IMR-90 (cell line): ENCODE data around the gene PILRA. TPM values are rescaled to one million over a fixed set of nuclear protein-coding genes. Genes with fewer than 3 reads are reported as not detected.

Source experiments
- ATAC-seq: fragments of 200-7000 bp; cut with Tn5 transposase; 2 replicates; pipeline ENCODE4 v1.9.1; 2020; ENCODE audit warnings: low read depth, mild to moderate bottlenecking, moderate library complexity
- BruUV-seq: library from RNA; stranded (reverse); fragments of 400-500 nt; replicated peaks from 2 replicates; lab custom pipeline; 2021; lab: Mats Ljungman, UMichigan
- CTCF ChIA-PET: fragments of 300-600 bp; formaldehyde crosslinking; extraction: SDS; loops from one replicate; lab custom pipeline; 2021; ENCODE audit warnings: antibody characterized with exemption; lab: Yijun Ruan, JAX
- POLR2A ChIA-PET: fragments of 300-600 bp; sonication (Branson Sonifier 250); formaldehyde crosslinking; loops from one replicate; lab custom pipeline; 2022; ENCODE audit warnings: antibody characterized with exemption; ENCODE audit not compliant: unreplicated experiment; lab: Charles Lee
- DNase-seq: peaks from one replicate; pipeline ENCODE4 v3.0.0; 2013
- H2AFZ ChIP-seq: replicated peaks from 2 replicates; pipeline ENCODE3; 2013; ENCODE audit warnings: low read length, mild to moderate bottlenecking; ENCODE audit not compliant: poor library complexity
- H2AK5ac ChIP-seq: 2 replicates; pipeline ENCODE4 v1.6.1; 2013; ENCODE audit warnings: low read depth, low read length, inconsistent platforms
- H2AK9ac ChIP-seq: replicated peaks from 2 replicates; pipeline ENCODE3; 2013; ENCODE audit warnings: mild to moderate bottlenecking, low read depth, low read length, moderate library complexity; ENCODE audit not compliant: poor library complexity
- H2BK120ac ChIP-seq: 2 replicates; pipeline ENCODE4 v1.6.1; 2013; ENCODE audit warnings: low read depth, low read length, inconsistent platforms
- H2BK15ac ChIP-seq: 3 replicates; pipeline ENCODE4 v1.6.1; 2013; ENCODE audit warnings: low read depth, low read length, inconsistent platforms
- H2BK20ac ChIP-seq: 2 replicates; pipeline ENCODE4 v1.6.1; 2013; ENCODE audit warnings: low read depth, mild to moderate bottlenecking, inconsistent platforms, low read length, moderate library complexity
- H2BK5ac ChIP-seq: 2 replicates; pipeline ENCODE4 v1.6.1; 2013; ENCODE audit warnings: mild to moderate bottlenecking, low read depth, low read length, inconsistent platforms; ENCODE audit not compliant: poor library complexity, severe bottlenecking
- H3K14ac ChIP-seq: replicated peaks from 2 replicates; pipeline ENCODE4 v1.6.1; 2013; ENCODE audit warnings: low read depth, low read length, inconsistent platforms
- H3K18ac ChIP-seq: 2 replicates; pipeline ENCODE4 v1.6.1; 2013; ENCODE audit warnings: low read depth, low read length, control low read depth
- H3K23ac ChIP-seq: 2 replicates; pipeline ENCODE4 v1.6.1; 2013; ENCODE audit warnings: low read depth, low read length, inconsistent platforms
- H3K27ac ChIP-seq: 2 replicates; pipeline ENCODE4 v1.5.1; 2013; ENCODE audit warnings: mild to moderate bottlenecking, control low read depth, low read length; ENCODE audit not compliant: insufficient read depth
- H3K27me3 ChIP-seq: 2 replicates; pipeline ENCODE4 v1.6.1; 2013; ENCODE audit warnings: low read length; ENCODE audit not compliant: control insufficient read depth, insufficient read depth
- H3K36me3 ChIP-seq: 2 replicates; pipeline ENCODE4 v1.6.1; 2013; ENCODE audit warnings: low read length, mixed read lengths; ENCODE audit not compliant: control insufficient read depth, insufficient read depth
- H3K4ac ChIP-seq: 2 replicates; pipeline ENCODE4 v1.6.1; 2013; ENCODE audit warnings: low read depth, low read length, inconsistent platforms
- H3K4me1 ChIP-seq: 2 replicates; pipeline ENCODE4 v1.6.1; 2013; ENCODE audit warnings: low read length, mixed read lengths; ENCODE audit not compliant: control insufficient read depth, insufficient read depth
- H3K4me2 ChIP-seq: 2 replicates; pipeline ENCODE4 v1.6.1; 2013; ENCODE audit warnings: low read depth, mild to moderate bottlenecking, control low read depth, low read length, moderate library complexity
- H3K4me3 ChIP-seq: 2 replicates; pipeline ENCODE4 v1.5.1; 2013; ENCODE audit warnings: low read depth, mild to moderate bottlenecking, control low read depth, low read length, moderate library complexity; ENCODE audit not compliant: insufficient read depth
- H3K56ac ChIP-seq: 2 replicates; pipeline ENCODE4 v1.6.1; 2013; ENCODE audit warnings: low read length, inconsistent platforms; ENCODE audit not compliant: insufficient read depth; ENCODE audit errors: extremely low read depth
- H3K79me1 ChIP-seq, 2 experiments: 2 replicates each; pipeline ENCODE4 v1.6.1; 2013; ENCODE audit warnings: low read length in 2 of 2, inconsistent platforms in 1 of 2, low read depth in 1 of 2
- H3K9ac ChIP-seq: 2 replicates; pipeline ENCODE4 v1.6.1; 2013; ENCODE audit warnings: low read depth, low read length, control low read depth
- H3K9me1 ChIP-seq: 2 replicates; pipeline ENCODE4 v1.6.1; 2013; ENCODE audit warnings: low read length, inconsistent platforms; ENCODE audit not compliant: insufficient read depth
- H3K9me3 ChIP-seq: 2 replicates; pipeline ENCODE4 v1.6.1; 2013; ENCODE audit warnings: low read length; ENCODE audit not compliant: control insufficient read depth, insufficient read depth
- H4K20me1 ChIP-seq: 2 replicates; pipeline ENCODE4 v1.6.1; 2013; ENCODE audit warnings: low read length, inconsistent platforms; ENCODE audit not compliant: insufficient read depth
- H4K5ac ChIP-seq: 2 replicates; pipeline ENCODE4 v1.6.1; 2013; ENCODE audit warnings: mild to moderate bottlenecking, low read depth, low read length, control low read depth
- H4K8ac ChIP-seq, 2 experiments: 2 replicates each; pipeline ENCODE4 v1.6.1; 2013; ENCODE audit warnings: low read depth in 2 of 2, low read length in 2 of 2, control low read depth in 1 of 2, inconsistent platforms in 1 of 2
- H4K91ac ChIP-seq: 2 replicates; pipeline ENCODE4 v1.6.1; 2013; ENCODE audit warnings: low read depth, low read length, inconsistent platforms; ENCODE audit not compliant: insufficient read depth
- BHLHE40 ChIP-seq: fragments of 150-350 bp; IDR thresholded peaks from 2 replicates; pipeline ENCODE4 v1.6.1; 2016; ENCODE audit warnings: mild to moderate bottlenecking, low read depth, low read length
- CHD1 ChIP-seq: IDR thresholded peaks from 2 replicates; pipeline ENCODE4 v1.6.1; 2012; ENCODE audit warnings: low read depth, low read length, improper control_type of control experiment
- FOS ChIP-seq: fragments of 150-350 bp; IDR thresholded peaks from 2 replicates; pipeline ENCODE4 v1.6.1; 2016; ENCODE audit warnings: low read depth, low read length
- MAFK ChIP-seq: IDR thresholded peaks from 2 replicates; pipeline ENCODE4 v1.6.1; 2012; ENCODE audit warnings: low read depth, low read length, improper control_type of control experiment
- MAZ ChIP-seq: IDR thresholded peaks from 2 replicates; pipeline ENCODE4 v1.6.1; 2012; ENCODE audit warnings: low read depth, mild to moderate bottlenecking, low read length, improper control_type of control experiment, moderate library complexity, borderline replicate concordance
- MXI1 ChIP-seq: IDR thresholded peaks from 2 replicates; pipeline ENCODE4 v1.6.1; 2012; ENCODE audit warnings: low read depth, mild to moderate bottlenecking, low read length, moderate library complexity, borderline replicate concordance
- NFE2L2 ChIP-seq: fragments of 150-350 bp; IDR thresholded peaks from 2 replicates; pipeline ENCODE4 v1.6.1; 2016; ENCODE audit warnings: low read depth, mild to moderate bottlenecking, low read length
- RAD21 ChIP-seq: IDR thresholded peaks from 2 replicates; pipeline ENCODE4 v1.6.1; 2012; ENCODE audit warnings: low read length, improper control_type of control experiment
- RCOR1 ChIP-seq: IDR thresholded peaks from 2 replicates; pipeline ENCODE4 v1.6.1; 2012; ENCODE audit warnings: mild to moderate bottlenecking, low read length, improper control_type of control experiment; ENCODE audit not compliant: insufficient replicate concordance
- RFX5 ChIP-seq: IDR thresholded peaks from 2 replicates; pipeline ENCODE4 v1.8.0; 2012; ENCODE audit warnings: low read depth, mild to moderate bottlenecking, low read length, moderate library complexity
- SMC3 ChIP-seq: fragments of 150-350 bp; IDR thresholded peaks from 2 replicates; pipeline ENCODE4 v1.6.1; 2016; ENCODE audit warnings: low read depth, mild to moderate bottlenecking, antibody characterized with exemption, low read length, moderate library complexity
- WGBS, 2 experiments: methylation state at CpG; one replicate each; pipeline versions ENCODE4 v1.1.5 to v1.1.7; 2013; ENCODE audit warnings: missing lambda C conversion rate in 2 of 2; ENCODE audit not compliant: insufficient read length in 1 of 2; ENCODE audit errors: extremely low coverage in 2 of 2; 5-methylcytosine and 5-hydroxymethylcytosine counted together
- dilution Hi-C: fragments of 300-500 bp; cut with HindIII; formaldehyde crosslinking; loops from one replicate; pipeline ENCODE4 v1.14.3; 2018; ENCODE audit warnings: low sequenced_read_pairs; ENCODE audit not compliant: unreplicated experiment
- in situ Hi-C: fragments of 300-500 bp; cut with MboI; formaldehyde crosslinking; loops from 3 replicates; pipeline ENCODE4 v1.14.3; 2019; ENCODE audit warnings: low sequenced_read_pairs, inconsistent platforms, mixed read lengths
- intact Hi-C: fragments of 100-400 bp; cut with micrococcal nuclease; formaldehyde crosslinking; loops from 2 replicates; pipeline ENCODE4 v1.10.0; 2022
- polyA plus RNA-seq, 3 experiments: library from polyadenylated mRNA; depleted of rRNA; stranded (reverse); fragments of >200 nt; gene quantifications; 2 replicates each; pipeline ENCODE4 v1.2.3, GENCODE V29; 2012; ENCODE audit warnings: low replicate concordance in 1 of 3
- total RNA-seq: library from RNA; depleted of rRNA; stranded (reverse); fragments of >200 nt; gene quantifications from 2 replicates; pipeline ENCODE4 v1.2.3, GENCODE V29; 2012
- TF ChIP-seq, protein P1 (sequence below): fragments of 150-350 bp; IDR thresholded peaks from 2 replicates; pipeline ENCODE4 v1.6.1; 2016; ENCODE audit warnings: low read depth, mild to moderate bottlenecking, low read length, moderate library complexity, borderline replicate concordance
- TF ChIP-seq, protein P2 (sequence below): conservative IDR thresholded peaks from 2 replicates; pipeline ENCODE4 v1.5.1; 2012; ENCODE audit warnings: mild to moderate bottlenecking, low read depth, low read length, improper control_type of control experiment

The PILRA gene
- total and polyA plus RNA-seq, 2 of the 4 experiments (the other 2 are of a cell fraction), result 0.56 TPM; not detected in 1

DNA sequence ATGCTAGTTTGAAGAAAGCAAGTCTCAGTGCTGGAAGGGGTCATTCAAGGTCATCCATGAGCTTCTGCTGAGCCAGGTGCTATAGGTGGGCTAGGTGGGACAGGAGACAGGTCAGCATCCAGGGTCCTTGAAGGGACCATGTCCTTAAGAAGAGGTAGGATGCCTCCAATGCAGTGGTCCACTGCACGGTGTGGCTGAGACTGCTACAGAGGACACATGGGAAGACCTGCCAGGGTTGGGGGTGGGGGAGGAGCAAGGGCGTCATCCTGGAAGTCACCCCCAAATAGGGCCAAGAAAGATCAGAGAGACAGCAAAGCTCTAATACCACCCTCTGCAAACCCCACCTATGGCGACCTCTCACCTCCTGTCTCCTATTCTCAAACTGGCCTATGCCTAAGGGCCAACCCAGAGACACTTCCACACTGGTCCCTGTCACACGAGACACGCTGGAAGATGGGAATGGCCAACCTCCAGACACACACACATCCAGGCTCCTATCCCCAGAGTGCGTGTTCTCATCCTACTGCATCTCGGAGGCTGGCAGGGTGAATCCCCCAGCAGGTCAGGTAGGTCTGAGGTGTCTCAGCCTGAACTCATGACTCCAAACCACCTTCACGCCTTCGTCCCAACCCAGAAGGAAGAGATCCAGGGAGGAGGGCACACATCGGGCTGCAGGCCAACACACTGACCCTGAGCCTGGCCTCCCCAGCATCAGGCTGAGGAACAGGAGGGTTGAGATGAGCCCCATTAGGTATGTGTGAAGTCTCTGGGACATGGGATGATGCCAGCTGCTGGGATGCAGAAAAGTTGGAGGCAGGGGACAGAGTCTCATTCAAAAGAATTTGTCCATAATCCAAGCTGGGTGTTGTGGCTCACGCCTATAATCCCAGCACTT lies 68.6 kb downstream of the PILRA start:
- in situ Hi-C loops (loop anchor here (25.0 kb wide), 1 partner anchor 670 kb away; no protein-coding TSS in a partner anchor), intact Hi-C loops (no loop called here), dilution Hi-C loops (no loop called here)
- Histone ChIP-seq H3K14ac (no peak overlapping the region), H2AK9ac (peak overlapping the region; percentile 9), H4K8ac (peak overlapping the region in 1 of 2 experiments; percentile 16; a peak in 1 of 4 replicates), H2BK5ac (peak overlapping the region; percentile 43), H3K4me2 (no peak overlapping the region), H3K27ac (peak overlapping the region; percentile 41; the same call in 1 of the 2 replicates), H2BK120ac (peak overlapping the region; percentile 54), H3K56ac (no peak overlapping the region), H4K91ac (peak overlapping the region; percentile 50), H3K23ac (peak overlapping the region; percentile 38; the same call in 1 of the 2 replicates), H2AFZ (peak overlapping the region; percentile 63), H2AK5ac (peak overlapping the region; percentile 93), H2BK20ac (peak overlapping the region; percentile 83), H3K4me1 (peaks cover 27% of the 10 kb centered on the region), H3K36me3 (no peaks in the 10 kb centered on the region), H3K4ac (peak overlapping the region; percentile 80), H3K4me3 (no peak overlapping the region), H4K20me1 (no peaks in the 10 kb centered on the region), H4K5ac (no peak overlapping the region), H3K9ac (no peak overlapping the region), H3K18ac (no peak overlapping the region), H2BK15ac (peak overlapping the region; percentile 76; the same call in 1 of the 3 replicates), H3K9me1 (peaks cover 30% of the 10 kb centered on the region), H3K79me1 (peaks cover 0 to 10% of the 10 kb centered on the region in 2 experiments; a peak in 2 of 4 replicates), H3K27me3 (no peaks in the 10 kb centered on the region), H3K9me3 (no peaks in the 10 kb centered on the region)
- ChIA-PET CTCF (no interaction called here), POLR2A (no interaction called here)
- 100% methylated on average over 3 of the region's 11 CpGs; no CpG with 5 or more reads in 1 of the 2 experiments for WGBS, 2 experiments
- TF ChIP-seq MXI1 (no peak), RAD21 (no peak), FOS (no peak), BHLHE40 (no peak), MAZ (no peak), CHD1 (no peak), RCOR1 (no peak), RFX5 (no peak), NFE2L2 (no peak), SMC3 (no peak), MAFK (no peak)
- TF ChIP-seq, protein P1, sequence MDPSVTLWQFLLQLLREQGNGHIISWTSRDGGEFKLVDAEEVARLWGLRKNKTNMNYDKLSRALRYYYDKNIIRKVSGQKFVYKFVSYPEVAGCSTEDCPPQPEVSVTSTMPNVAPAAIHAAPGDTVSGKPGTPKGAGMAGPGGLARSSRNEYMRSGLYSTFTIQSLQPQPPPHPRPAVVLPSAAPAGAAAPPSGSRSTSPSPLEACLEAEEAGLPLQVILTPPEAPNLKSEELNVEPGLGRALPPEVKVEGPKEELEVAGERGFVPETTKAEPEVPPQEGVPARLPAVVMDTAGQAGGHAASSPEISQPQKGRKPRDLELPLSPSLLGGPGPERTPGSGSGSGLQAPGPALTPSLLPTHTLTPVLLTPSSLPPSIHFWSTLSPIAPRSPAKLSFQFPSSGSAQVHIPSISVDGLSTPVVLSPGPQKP, result no peak
- TF ChIP-seq, protein P2, sequence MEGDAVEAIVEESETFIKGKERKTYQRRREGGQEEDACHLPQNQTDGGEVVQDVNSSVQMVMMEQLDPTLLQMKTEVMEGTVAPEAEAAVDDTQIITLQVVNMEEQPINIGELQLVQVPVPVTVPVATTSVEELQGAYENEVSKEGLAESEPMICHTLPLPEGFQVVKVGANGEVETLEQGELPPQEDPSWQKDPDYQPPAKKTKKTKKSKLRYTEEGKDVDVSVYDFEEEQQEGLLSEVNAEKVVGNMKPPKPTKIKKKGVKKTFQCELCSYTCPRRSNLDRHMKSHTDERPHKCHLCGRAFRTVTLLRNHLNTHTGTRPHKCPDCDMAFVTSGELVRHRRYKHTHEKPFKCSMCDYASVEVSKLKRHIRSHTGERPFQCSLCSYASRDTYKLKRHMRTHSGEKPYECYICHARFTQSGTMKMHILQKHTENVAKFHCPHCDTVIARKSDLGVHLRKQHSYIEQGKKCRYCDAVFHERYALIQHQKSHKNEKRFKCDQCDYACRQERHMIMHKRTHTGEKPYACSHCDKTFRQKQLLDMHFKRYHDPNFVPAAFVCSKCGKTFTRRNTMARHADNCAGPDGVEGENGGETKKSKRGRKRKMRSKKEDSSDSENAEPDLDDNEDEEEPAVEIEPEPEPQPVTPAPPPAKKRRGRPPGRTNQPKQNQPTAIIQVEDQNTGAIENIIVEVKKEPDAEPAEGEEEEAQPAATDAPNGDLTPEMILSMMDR, result no peak
- ATAC-seq (no peak), DNase-seq (no peak)
- no TSS peak for BruUV-seq
